RWPE2 (cell line): ENCODE data around the gene ZNF75A.
A peak's percentile ranks its signal among the peaks of the same experiment; 100 is the strongest.

Experiments used
- ATAC-seq: fragments of 200-7000 bp; cut with Tn5 transposase; 3 replicates; pipeline ENCODE4 v1.9.1; 2021; ENCODE audit warnings: low read depth
- DNase-seq: peaks from one replicate; pipeline ENCODE4 v3.0.0-alpha.2; 2020; ENCODE audit warnings: low spot score
- H3K27ac ChIP-seq: fragments of 450-650 bp; 2 replicates; pipeline ENCODE4 v1.5.1; 2017; ENCODE audit warnings: mild to moderate bottlenecking; ENCODE audit not compliant: poor library complexity, severe bottlenecking
- H3K27me3 ChIP-seq: fragments of 250-450 bp; sonication (Bioruptor Pico); 2 replicates; pipeline ENCODE4 v1.5.1; 2021; ENCODE audit warnings: mild to moderate bottlenecking, moderate library complexity; ENCODE audit not compliant: insufficient read depth, poor library complexity, severe bottlenecking
- H3K36me3 ChIP-seq: fragments of 250-450 bp; sonication (Bioruptor Pico); 2 replicates; pipeline ENCODE4 v1.5.1; 2020; ENCODE audit warnings: low read depth, mild to moderate bottlenecking, moderate library complexity
- H3K4me1 ChIP-seq: fragments of 250-450 bp; sonication (Bioruptor Pico); 2 replicates; pipeline ENCODE4 v1.5.1; 2021; ENCODE audit warnings: mild to moderate bottlenecking, moderate library complexity; ENCODE audit not compliant: insufficient read depth, poor library complexity, severe bottlenecking
- H3K4me3 ChIP-seq: fragments of 250-450 bp; sonication (Bioruptor Pico); 2 replicates; pipeline ENCODE4 v1.5.1; 2021; ENCODE audit warnings: mild to moderate bottlenecking, moderate library complexity; ENCODE audit not compliant: severe bottlenecking
- H3K9me3 ChIP-seq: fragments of 250-450 bp; sonication (Bioruptor Pico); 2 replicates; pipeline ENCODE4 v1.5.1; 2021; ENCODE audit warnings: mild to moderate bottlenecking, moderate library complexity; ENCODE audit not compliant: severe bottlenecking
- TF ChIP-seq, protein P1 (sequence below): fragments of 450-650 bp; IDR thresholded peaks from one replicate; pipeline ENCODE4 v1.5.1; 2017; ENCODE audit warnings: mild to moderate bottlenecking, moderate library complexity; ENCODE audit not compliant: poor library complexity, severe bottlenecking

Gene ZNF75A

GRCh38 chr16:3282730-3283542 is 22.4 kb upstream of the ZNF75A start, which contains the start of gene ZNF263:
Gene ZNF263 (plus strand): TSS chr16:3283491. CDS start chr16:3283819, 328 bp downstream.
- Histone ChIP-seq H3K4me1 (no peaks in the 10 kb centered on the region), H3K27ac (peak within 1 kb of the TSS; percentile 81)
- peak; percentile 88 for ATAC-seq

DNA sequence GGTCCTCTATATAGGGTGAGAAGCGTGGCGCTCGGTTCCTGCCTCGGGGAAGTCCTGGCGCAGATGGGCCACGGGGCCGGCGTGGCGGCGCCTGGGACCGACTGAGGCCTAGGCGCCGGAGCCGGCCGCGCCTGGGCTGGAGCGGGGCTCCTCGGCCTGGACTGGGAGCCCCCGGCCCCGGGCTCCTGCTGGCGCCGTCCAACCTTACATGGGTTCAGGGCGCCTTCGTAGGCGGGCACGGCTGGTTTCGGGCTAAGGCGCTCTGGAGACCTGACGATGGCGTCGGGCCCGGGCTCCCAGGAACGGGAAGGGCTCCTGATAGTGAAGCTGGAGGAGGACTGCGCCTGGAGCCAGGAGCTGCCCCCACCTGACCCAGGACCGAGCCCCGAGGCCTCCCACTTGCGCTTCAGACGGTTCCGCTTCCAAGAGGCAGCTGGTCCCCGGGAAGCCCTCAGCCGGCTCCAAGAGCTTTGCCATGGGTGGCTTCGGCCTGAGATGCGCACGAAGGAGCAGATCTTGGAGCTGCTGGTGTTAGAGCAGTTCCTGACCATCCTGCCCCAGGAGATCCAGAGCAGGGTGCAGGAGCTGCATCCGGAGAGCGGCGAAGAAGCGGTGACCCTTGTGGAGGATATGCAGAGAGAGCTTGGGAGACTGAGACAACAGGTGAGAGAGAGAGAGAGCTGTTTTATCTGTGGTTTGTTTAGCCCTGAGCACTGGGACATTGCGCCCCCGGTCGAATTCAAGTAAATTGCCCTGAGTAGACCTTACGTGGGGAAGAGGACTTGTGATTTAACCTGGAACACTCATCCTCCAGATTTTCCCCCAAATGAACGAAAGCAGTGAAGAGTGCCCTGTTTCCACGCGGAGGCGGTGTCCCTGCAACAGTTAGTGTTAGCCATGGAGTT is 21.5 kb upstream of the ZNF75A start:
- no peaks in the 10 kb centered on the region for H3K4me1 ChIP-seq
- ATAC-seq (peak; percentile 12; the same call in 2 of the 3 replicates), DNase-seq (no peak)
- H3K4me3 ChIP-seq: peak overlapping the region; percentile 88
- peaks cover 32% of the 10 kb centered on the region for H3K36me3 ChIP-seq
- H3K9me3 ChIP-seq: peaks cover 9% of the 10 kb centered on the region
- H3K27ac ChIP-seq: peak overlapping the region; percentile 81
- TF ChIP-seq, protein P1, sequence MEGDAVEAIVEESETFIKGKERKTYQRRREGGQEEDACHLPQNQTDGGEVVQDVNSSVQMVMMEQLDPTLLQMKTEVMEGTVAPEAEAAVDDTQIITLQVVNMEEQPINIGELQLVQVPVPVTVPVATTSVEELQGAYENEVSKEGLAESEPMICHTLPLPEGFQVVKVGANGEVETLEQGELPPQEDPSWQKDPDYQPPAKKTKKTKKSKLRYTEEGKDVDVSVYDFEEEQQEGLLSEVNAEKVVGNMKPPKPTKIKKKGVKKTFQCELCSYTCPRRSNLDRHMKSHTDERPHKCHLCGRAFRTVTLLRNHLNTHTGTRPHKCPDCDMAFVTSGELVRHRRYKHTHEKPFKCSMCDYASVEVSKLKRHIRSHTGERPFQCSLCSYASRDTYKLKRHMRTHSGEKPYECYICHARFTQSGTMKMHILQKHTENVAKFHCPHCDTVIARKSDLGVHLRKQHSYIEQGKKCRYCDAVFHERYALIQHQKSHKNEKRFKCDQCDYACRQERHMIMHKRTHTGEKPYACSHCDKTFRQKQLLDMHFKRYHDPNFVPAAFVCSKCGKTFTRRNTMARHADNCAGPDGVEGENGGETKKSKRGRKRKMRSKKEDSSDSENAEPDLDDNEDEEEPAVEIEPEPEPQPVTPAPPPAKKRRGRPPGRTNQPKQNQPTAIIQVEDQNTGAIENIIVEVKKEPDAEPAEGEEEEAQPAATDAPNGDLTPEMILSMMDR: no peak
- H3K27me3 ChIP-seq: no peaks in the 10 kb centered on the region

More at GRCh38 chr16:3282730-3283542, 22.4 kb upstream of the ZNF75A start, which contains the start of gene ZNF263:
- peak; percentile 95 for DNase-seq
- Histone ChIP-seq H3K36me3 (peaks cover 24% of the 10 kb centered on the region), H3K27me3 (no peaks in the 10 kb centered on the region), H3K4me3 (peak within 1 kb of the TSS; percentile 88), H3K9me3 (peaks cover 7% of the 10 kb centered on the region)
- TF ChIP-seq, protein P1: no peak

GRCh38 chr16:3285131-3285530 is 20.2 kb upstream of the ZNF75A start:
- ATAC-seq: no peak

DNA sequence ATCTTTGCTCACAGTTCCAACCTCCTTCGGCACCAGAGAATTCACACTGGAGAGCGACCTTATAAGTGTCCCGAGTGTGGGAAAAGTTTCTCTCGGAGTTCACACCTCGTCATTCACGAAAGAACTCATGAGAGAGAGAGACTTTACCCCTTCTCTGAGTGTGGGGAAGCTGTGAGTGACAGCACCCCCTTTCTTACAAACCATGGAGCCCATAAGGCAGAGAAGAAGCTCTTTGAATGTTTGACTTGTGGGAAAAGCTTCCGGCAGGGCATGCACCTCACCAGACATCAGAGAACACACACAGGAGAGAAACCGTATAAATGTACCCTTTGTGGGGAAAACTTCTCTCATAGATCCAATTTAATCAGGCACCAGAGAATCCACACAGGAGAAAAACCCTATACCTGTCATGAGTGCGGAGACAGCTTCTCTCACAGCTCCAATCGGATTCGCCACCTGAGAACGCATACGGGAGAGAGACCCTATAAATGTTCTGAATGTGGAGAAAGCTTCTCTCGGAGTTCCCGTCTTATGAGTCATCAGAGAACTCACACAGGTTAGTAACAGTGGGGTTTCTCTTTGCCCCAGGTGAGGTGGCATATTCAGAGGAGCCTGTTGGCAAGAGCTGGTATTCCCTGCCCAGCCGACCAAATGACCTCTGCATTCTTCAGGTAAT is 15.2 kb upstream of the ZNF75A start:
- Histone ChIP-seq H3K4me3 (no peak overlapping the region), H3K36me3 (peaks cover 81% of the 10 kb centered on the region), H3K27me3 (no peaks in the 10 kb centered on the region), H3K4me1 (no peaks in the 10 kb centered on the region), H3K9me3 (peaks cover 40% of the 10 kb centered on the region), H3K27ac (no peak overlapping the region)
- no peak for DNase-seq
- TF ChIP-seq, protein P1: no peak
- ATAC-seq: no peak

More at GRCh38 chr16:3285131-3285530, 20.2 kb upstream of the ZNF75A start:
- Histone ChIP-seq H3K4me3 (peak overlapping the region; percentile 88), H3K27ac (no peak overlapping the region), H3K9me3 (peaks cover 22% of the 10 kb centered on the region), H3K4me1 (no peaks in the 10 kb centered on the region), H3K27me3 (no peaks in the 10 kb centered on the region), H3K36me3 (peaks cover 46% of the 10 kb centered on the region)
- DNase-seq: no peak
- TF ChIP-seq, protein P1: no peak
